ENCODE measurements around the gene GOSR1.
"Not testable (repeated sequence)": the region's sequence is repeated elsewhere in the genome, so short reads cannot be mapped to it uniquely, and the experiment has no call there.

Gene GOSR1

GRCh38 chr17:30536846-30537245 is 59.6 kb downstream of the GOSR1 start:
- not testable (repeated sequence) for H3K4me2 ChIP-seq (ENCODE audit: low read length); H2BK5ac ChIP-seq (ENCODE audit: low read length); H3K9ac ChIP-seq (ENCODE audit: low read length); DNase-seq; H3K36me3 ChIP-seq (ENCODE audit: control insufficient read depth, insufficient read depth, low read length); H4K5ac ChIP-seq (ENCODE audit: low read length); H3K4me1 ChIP-seq (ENCODE audit: control insufficient read depth, low read depth, low read length); H3K4me3 ChIP-seq (ENCODE audit: low read length); H4K8ac ChIP-seq (ENCODE audit: low read depth, low read length); H3K4ac ChIP-seq (ENCODE audit: low read depth, low read length); H3K27me3 ChIP-seq (ENCODE audit: insufficient read depth, low read length, poor library complexity); H2BK15ac ChIP-seq (replicated peaks; ENCODE audit: low read depth); H3K23ac ChIP-seq (ENCODE audit: low read length); H3K79me2 ChIP-seq (ENCODE audit: control insufficient read depth, insufficient read depth, low read length); H3K56ac ChIP-seq (ENCODE audit: low read length); H2AK5ac ChIP-seq (ENCODE audit: low read length); H3K27ac ChIP-seq (ENCODE audit: low read depth, low read length); H3K18ac ChIP-seq (ENCODE audit: low read length); H2BK120ac ChIP-seq (ENCODE audit: low read depth, low read length); H3K79me1 ChIP-seq (ENCODE audit: low read length)
- no CpG with 5 or more reads among the region's 16 CpGs for WGBS (ENCODE audit: extremely low coverage, insufficient coverage, low lambda C conversion rate)

DNA sequence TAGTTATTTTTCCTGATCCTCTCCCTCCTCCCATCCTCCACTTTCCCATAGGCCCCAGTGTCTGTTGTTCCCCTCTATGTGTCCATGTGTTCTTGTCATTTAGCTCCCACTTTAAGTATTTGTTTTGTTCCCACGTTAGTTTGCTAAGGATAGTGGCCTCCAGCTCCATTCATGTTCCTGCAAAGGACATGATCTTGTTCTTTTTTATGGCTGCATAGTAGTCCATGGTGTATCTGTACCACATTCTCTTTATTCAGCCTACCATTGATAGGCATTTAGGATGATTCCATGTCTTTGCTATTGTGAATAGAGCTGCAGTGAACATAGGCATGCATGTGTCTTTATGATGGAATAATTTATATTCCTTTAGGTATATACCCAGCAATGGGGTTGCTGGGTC is 60.5 kb downstream of the GOSR1 start:
- not testable (repeated sequence) for H3K27ac ChIP-seq (ENCODE audit: low read depth, low read length); H4K8ac ChIP-seq (ENCODE audit: low read depth, low read length); DNase-seq; H3K9ac ChIP-seq (ENCODE audit: low read length); H2BK15ac ChIP-seq (replicated peaks; ENCODE audit: low read depth); H2AK5ac ChIP-seq (ENCODE audit: low read length); H4K5ac ChIP-seq (ENCODE audit: low read length); H3K18ac ChIP-seq (ENCODE audit: low read length); H3K4ac ChIP-seq (ENCODE audit: low read depth, low read length); H3K4me2 ChIP-seq (ENCODE audit: low read length); H3K23ac ChIP-seq (ENCODE audit: low read length); H3K4me3 ChIP-seq (ENCODE audit: low read length); H3K79me2 ChIP-seq (ENCODE audit: control insufficient read depth, insufficient read depth, low read length); H3K79me1 ChIP-seq (ENCODE audit: low read length); H3K27me3 ChIP-seq (ENCODE audit: insufficient read depth, low read length, poor library complexity); H3K36me3 ChIP-seq (ENCODE audit: control insufficient read depth, insufficient read depth, low read length); H3K4me1 ChIP-seq (ENCODE audit: control insufficient read depth, low read depth, low read length); H3K56ac ChIP-seq (ENCODE audit: low read length); H2BK5ac ChIP-seq (ENCODE audit: low read length); H2BK120ac ChIP-seq (ENCODE audit: low read depth, low read length)
- WGBS (ENCODE audit: extremely low coverage, insufficient coverage, low lambda C conversion rate): no CpG with 5 or more reads among the region's 1 CpG

DNA sequence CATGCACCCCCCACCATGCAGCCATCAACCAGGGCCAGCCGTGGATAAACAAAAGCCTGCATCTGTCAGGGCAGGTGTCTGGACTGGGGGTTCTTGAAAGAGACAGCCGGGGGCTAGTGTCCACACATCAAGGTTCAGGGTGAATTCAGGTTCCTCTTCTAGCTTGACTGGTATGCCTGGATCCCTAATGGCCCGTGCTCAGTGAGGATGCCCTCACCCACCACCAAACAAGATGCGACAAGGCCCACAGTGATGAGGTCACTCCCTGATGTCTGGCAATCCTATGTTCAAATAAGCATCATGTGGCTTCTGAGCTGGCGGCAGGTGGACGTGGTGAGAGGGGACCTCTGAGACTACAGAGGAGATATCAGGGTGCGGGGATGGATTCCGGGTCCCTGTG is 64.6 kb downstream of the GOSR1 start:
- Histone ChIP-seq H3K79me1 (ENCODE audit: low read length) (no peaks in the 10 kb centered on the region), H4K5ac (ENCODE audit: low read length) (no peak overlapping the region), H3K9ac (ENCODE audit: low read length) (no peak overlapping the region), H3K4me1 (ENCODE audit: control insufficient read depth, low read depth, low read length) (no peaks in the 10 kb centered on the region), H3K18ac (ENCODE audit: low read length) (no peak overlapping the region), H3K4ac (ENCODE audit: low read depth, low read length) (no peak overlapping the region), H2AK5ac (ENCODE audit: low read length) (no peak overlapping the region), H3K27ac (ENCODE audit: low read depth, low read length) (no peak overlapping the region), H2BK120ac (ENCODE audit: low read depth, low read length) (no peak overlapping the region), H3K4me2 (ENCODE audit: low read length) (no peak overlapping the region), H3K23ac (ENCODE audit: low read length) (no peak overlapping the region), H3K4me3 (ENCODE audit: low read length) (no peak overlapping the region), H3K56ac (ENCODE audit: low read length) (no peak overlapping the region), H3K27me3 (ENCODE audit: insufficient read depth, low read length, poor library complexity) (no peaks in the 10 kb centered on the region), H3K36me3 (ENCODE audit: control insufficient read depth, insufficient read depth, low read length) (no peaks in the 10 kb centered on the region), H4K8ac (ENCODE audit: low read depth, low read length) (no peak overlapping the region), H3K79me2 (ENCODE audit: control insufficient read depth, insufficient read depth, low read length) (no peaks in the 10 kb centered on the region), H2BK15ac (replicated peaks; ENCODE audit: low read depth) (no peak overlapping the region), H2BK5ac (ENCODE audit: low read length) (no peak overlapping the region)
- WGBS (ENCODE audit: extremely low coverage, insufficient coverage, low lambda C conversion rate): no CpG with 5 or more reads among the region's 8 CpGs
- no peak for DNase-seq

DNA sequence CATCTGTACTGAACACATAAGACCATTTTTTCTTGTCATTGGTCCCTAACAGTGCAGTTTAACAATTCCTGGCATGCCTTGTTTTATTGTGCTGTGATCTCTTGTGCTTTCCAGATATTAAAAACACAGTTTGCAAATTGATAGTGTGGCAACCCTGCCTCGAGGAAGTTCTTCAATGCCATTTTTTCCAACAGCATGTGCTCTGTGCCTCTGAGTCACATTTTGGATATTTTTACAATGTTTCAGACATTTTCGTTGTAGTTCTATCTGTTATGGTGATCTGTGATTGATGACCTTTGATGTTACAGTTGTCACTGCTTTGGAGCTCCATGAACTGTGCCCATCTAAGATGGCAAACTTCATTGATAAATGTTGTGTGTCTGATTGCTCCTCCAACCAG is 66.2 kb downstream of the GOSR1 start:
- H3K4me2 ChIP-seq (ENCODE audit: low read length): no peak overlapping the region
- H2BK15ac ChIP-seq (replicated peaks; ENCODE audit: low read depth): no peak overlapping the region
- H3K27me3 ChIP-seq (ENCODE audit: insufficient read depth, low read length, poor library complexity): no peaks in the 10 kb centered on the region
- no peaks in the 10 kb centered on the region for H3K79me1 ChIP-seq (ENCODE audit: low read length)
- no peaks in the 10 kb centered on the region for H3K36me3 ChIP-seq (ENCODE audit: control insufficient read depth, insufficient read depth, low read length)
- H3K27ac ChIP-seq (ENCODE audit: low read depth, low read length): no peak overlapping the region
- no peaks in the 10 kb centered on the region for H3K4me1 ChIP-seq (ENCODE audit: control insufficient read depth, low read depth, low read length)
- no peak overlapping the region for H3K9ac ChIP-seq (ENCODE audit: low read length)
- no peak overlapping the region for H4K5ac ChIP-seq (ENCODE audit: low read length)
- H3K79me2 ChIP-seq (ENCODE audit: control insufficient read depth, insufficient read depth, low read length): no peaks in the 10 kb centered on the region
- no peak overlapping the region for H3K56ac ChIP-seq (ENCODE audit: low read length)
- no peak overlapping the region for H3K4ac ChIP-seq (ENCODE audit: low read depth, low read length)
- no peak for DNase-seq
- H4K8ac ChIP-seq (ENCODE audit: low read depth, low read length): no peak overlapping the region
- WGBS (ENCODE audit: extremely low coverage, insufficient coverage, low lambda C conversion rate): no CpG with 5 or more reads among the region's 2 CpGs
- no peak overlapping the region for H3K18ac ChIP-seq (ENCODE audit: low read length)
- no peak overlapping the region for H3K23ac ChIP-seq (ENCODE audit: low read length)
- H2BK5ac ChIP-seq (ENCODE audit: low read length): no peak overlapping the region
- no peak overlapping the region for H2BK120ac ChIP-seq (ENCODE audit: low read depth, low read length)
- H3K4me3 ChIP-seq (ENCODE audit: low read length): no peak overlapping the region
- H2AK5ac ChIP-seq (ENCODE audit: low read length): no peak overlapping the region

DNA sequence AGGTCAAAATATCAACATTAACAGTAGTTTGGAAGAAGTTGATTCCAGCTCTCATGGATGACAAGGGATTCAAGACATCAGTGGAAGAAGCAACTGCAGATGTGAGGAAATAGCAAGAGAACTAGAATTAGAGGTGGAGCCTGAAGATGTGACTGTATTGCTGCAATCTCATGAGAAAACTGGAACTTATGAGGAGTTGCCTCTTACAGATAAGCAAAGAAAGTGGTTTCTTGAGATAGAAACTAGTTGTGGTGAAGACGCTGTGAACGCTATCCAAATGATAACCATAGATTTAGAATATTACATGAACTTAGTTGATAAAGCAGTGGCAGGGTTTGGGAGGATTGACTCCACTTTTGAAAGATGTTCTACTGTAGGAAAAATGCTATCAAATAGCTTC is 67.8 kb downstream of the GOSR1 start:
- no peaks in the 10 kb centered on the region for H3K36me3 ChIP-seq (ENCODE audit: control insufficient read depth, insufficient read depth, low read length)
- no peak for DNase-seq
- no peaks in the 10 kb centered on the region for H3K4me1 ChIP-seq (ENCODE audit: control insufficient read depth, low read depth, low read length)
- H2BK5ac ChIP-seq (ENCODE audit: low read length): no peak overlapping the region
- no peak overlapping the region for H2BK15ac ChIP-seq (replicated peaks; ENCODE audit: low read depth)
- H3K4me3 ChIP-seq (ENCODE audit: low read length): no peak overlapping the region
- no peak overlapping the region for H3K18ac ChIP-seq (ENCODE audit: low read length)
- H3K79me1 ChIP-seq (ENCODE audit: low read length): no peaks in the 10 kb centered on the region
- no peak overlapping the region for H3K23ac ChIP-seq (ENCODE audit: low read length)
- WGBS (ENCODE audit: extremely low coverage, insufficient coverage, low lambda C conversion rate): no CpG with 5 or more reads among the region's 2 CpGs
- H3K79me2 ChIP-seq (ENCODE audit: control insufficient read depth, insufficient read depth, low read length): no peaks in the 10 kb centered on the region
- no peak overlapping the region for H2AK5ac ChIP-seq (ENCODE audit: low read length)
- no peaks in the 10 kb centered on the region for H3K27me3 ChIP-seq (ENCODE audit: insufficient read depth, low read length, poor library complexity)
- H3K4ac ChIP-seq (ENCODE audit: low read depth, low read length): no peak overlapping the region
- H4K5ac ChIP-seq (ENCODE audit: low read length): no peak overlapping the region
- no peak overlapping the region for H3K9ac ChIP-seq (ENCODE audit: low read length)
- no peak overlapping the region for H3K56ac ChIP-seq (ENCODE audit: low read length)
- no peak overlapping the region for H4K8ac ChIP-seq (ENCODE audit: low read depth, low read length)
- no peak overlapping the region for H3K4me2 ChIP-seq (ENCODE audit: low read length)
- H2BK120ac ChIP-seq (ENCODE audit: low read depth, low read length): no peak overlapping the region
- H3K27ac ChIP-seq (ENCODE audit: low read depth, low read length): no peak overlapping the region

DNA sequence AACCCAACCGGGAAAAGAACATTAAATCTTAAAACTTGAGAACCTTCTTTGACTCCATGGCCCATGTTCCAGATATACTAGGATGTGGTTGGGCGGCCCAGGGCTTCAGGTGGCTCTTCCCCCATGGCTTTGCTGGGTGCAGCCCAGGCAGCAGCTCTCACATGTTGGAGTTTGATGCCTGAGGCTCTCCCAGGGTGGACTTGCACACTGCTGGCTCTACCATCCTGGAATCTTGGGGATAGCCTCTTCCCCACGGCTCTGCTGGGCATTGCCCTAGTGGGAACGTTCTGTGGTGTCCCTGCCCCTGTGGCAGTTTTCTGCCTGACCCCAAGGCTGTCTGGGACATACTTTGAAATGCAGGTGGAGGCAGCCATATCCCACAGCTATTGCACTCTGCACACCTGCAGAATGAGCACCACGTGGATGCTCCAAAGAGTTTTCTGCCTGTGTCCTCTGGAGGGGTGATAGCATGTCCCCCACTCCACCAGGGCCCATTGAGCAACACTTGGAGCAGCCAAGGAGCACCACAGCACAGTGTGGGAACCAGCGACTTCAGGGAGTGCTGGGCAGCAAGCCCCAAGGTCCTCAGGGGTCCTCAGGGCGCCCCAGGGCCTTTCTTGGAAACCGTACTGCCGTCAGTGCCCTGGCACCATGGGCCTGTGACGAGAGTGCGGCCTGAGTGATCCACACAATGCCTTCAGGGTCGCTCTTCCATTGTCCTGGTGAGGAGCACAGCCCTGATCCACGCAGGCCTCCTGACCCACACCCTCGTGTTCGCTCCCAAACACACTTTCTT is 70.8 kb downstream of the GOSR1 start:
- Histone ChIP-seq H4K8ac (ENCODE audit: low read depth, low read length) (no peak overlapping the region), H3K79me2 (ENCODE audit: control insufficient read depth, insufficient read depth, low read length) (no peaks in the 10 kb centered on the region)

More for the DNA sequence above, 70.8 kb downstream of the GOSR1 start:
- no peak overlapping the region for H4K5ac ChIP-seq (ENCODE audit: low read length)
- H3K4me1 ChIP-seq (ENCODE audit: control insufficient read depth, low read depth, low read length): no peaks in the 10 kb centered on the region
- H3K18ac ChIP-seq (ENCODE audit: low read length): no peak overlapping the region
- H3K4me2 ChIP-seq (ENCODE audit: low read length): no peak overlapping the region
- no peak for DNase-seq
- H3K4me3 ChIP-seq (ENCODE audit: low read length): no peak overlapping the region
- H3K9ac ChIP-seq (ENCODE audit: low read length): no peak overlapping the region
- H2BK15ac ChIP-seq (replicated peaks; ENCODE audit: low read depth): no peak overlapping the region
- no CpG with 5 or more reads among the region's 15 CpGs for WGBS (ENCODE audit: extremely low coverage, insufficient coverage, low lambda C conversion rate)
- H2BK120ac ChIP-seq (ENCODE audit: low read depth, low read length): no peak overlapping the region
- no peak overlapping the region for H3K23ac ChIP-seq (ENCODE audit: low read length)
- no peak overlapping the region for H3K56ac ChIP-seq (ENCODE audit: low read length)
- H3K79me1 ChIP-seq (ENCODE audit: low read length): no peaks in the 10 kb centered on the region
- H2BK5ac ChIP-seq (ENCODE audit: low read length): no peak overlapping the region
- no peak overlapping the region for H3K27ac ChIP-seq (ENCODE audit: low read depth, low read length)
- no peak overlapping the region for H2AK5ac ChIP-seq (ENCODE audit: low read length)
- H3K27me3 ChIP-seq (ENCODE audit: insufficient read depth, low read length, poor library complexity): no peaks in the 10 kb centered on the region
- H3K4ac ChIP-seq (ENCODE audit: low read depth, low read length): no peak overlapping the region
- H3K36me3 ChIP-seq (ENCODE audit: control insufficient read depth, insufficient read depth, low read length): no peaks in the 10 kb centered on the region
